H9 (cell line): ENCODE results near the gene ROBO3. TPM values are rescaled to one million over a fixed set of nuclear protein-coding genes. Genes with fewer than 3 reads are reported as not detected.

Source experiments
- DNase-seq: peaks from one replicate; pipeline ENCODE4 v3.0.0-alpha.2; 2017
- H2AFZ ChIP-seq: one replicate; pipeline ENCODE4 v1.6.1; 2013; ENCODE audit warnings: mild to moderate bottlenecking, low read length, control low read depth, moderate library complexity
- H2AK5ac ChIP-seq: 2 replicates; pipeline ENCODE4 v1.6.1; 2013; ENCODE audit warnings: low read length, control low read depth, mixed read lengths; ENCODE audit not compliant: insufficient read length
- H2BK120ac ChIP-seq: one replicate; pipeline ENCODE4 v1.6.1; 2013; ENCODE audit warnings: low read depth, mild to moderate bottlenecking, low read length, control low read depth, inconsistent platforms; ENCODE audit not compliant: poor library complexity, severe bottlenecking
- H2BK12ac ChIP-seq: 2 replicates; pipeline ENCODE4 v1.6.1; 2013; ENCODE audit warnings: low read length, control low read depth, mixed read lengths, low read depth; ENCODE audit not compliant: insufficient read length
- H2BK15ac ChIP-seq: 2 replicates; pipeline ENCODE4 v1.6.1; 2013; ENCODE audit warnings: low read depth, low read length, control low read depth
- H2BK20ac ChIP-seq: one replicate; pipeline ENCODE4 v1.6.1; 2013; ENCODE audit warnings: low read depth, mild to moderate bottlenecking, low read length, control low read depth, inconsistent platforms; ENCODE audit not compliant: poor library complexity, severe bottlenecking
- H2BK5ac ChIP-seq: 2 replicates; pipeline ENCODE4 v1.6.1; 2013; ENCODE audit warnings: low read length, control low read depth, mixed read lengths; ENCODE audit not compliant: insufficient read length
- H3K14ac ChIP-seq: 2 replicates; pipeline ENCODE4 v1.6.1; 2013; ENCODE audit warnings: low read length, control low read depth; ENCODE audit not compliant: insufficient read depth
- H3K18ac ChIP-seq: 2 replicates; pipeline ENCODE4 v1.6.1; 2013; ENCODE audit warnings: low read depth, mild to moderate bottlenecking, mixed read lengths, low read length, control low read depth; ENCODE audit not compliant: insufficient read length
- H3K23ac ChIP-seq: 2 replicates; pipeline ENCODE4 v1.6.1; 2013; ENCODE audit warnings: low read length, control low read depth, mixed read lengths, low read depth; ENCODE audit not compliant: insufficient read length
- H3K23me2 ChIP-seq: 2 replicates; pipeline ENCODE4 v1.6.1; 2013; ENCODE audit warnings: low read depth, mild to moderate bottlenecking, mixed read lengths, low read length, control low read depth; ENCODE audit not compliant: insufficient read length, poor library complexity, severe bottlenecking
- H3K27ac ChIP-seq: 2 replicates; pipeline ENCODE4 v1.5.1; 2013; ENCODE audit warnings: low read length, control low read depth, mixed read lengths, low read depth; ENCODE audit not compliant: insufficient read length
- H3K27me3 ChIP-seq: 2 replicates; pipeline ENCODE4 v1.6.1; 2013; ENCODE audit warnings: low read length, control low read depth, inconsistent platforms; ENCODE audit not compliant: insufficient read depth
- H3K4ac ChIP-seq: 2 replicates; pipeline ENCODE4 v1.6.1; 2013; ENCODE audit warnings: low read depth, mild to moderate bottlenecking, control low read depth, inconsistent platforms, low read length, moderate library complexity
- H3K4me1 ChIP-seq: 2 replicates; pipeline ENCODE4 v1.6.1; 2013; ENCODE audit warnings: low read length, control low read depth, inconsistent platforms; ENCODE audit not compliant: insufficient read depth
- H3K4me2 ChIP-seq: 2 replicates; pipeline ENCODE4 v1.6.1; 2013; ENCODE audit warnings: low read length, control low read depth, mixed read lengths; ENCODE audit not compliant: insufficient read length, insufficient read depth
- H3K56ac ChIP-seq: 2 replicates; pipeline ENCODE4 v1.6.1; 2013; ENCODE audit warnings: low read depth, mild to moderate bottlenecking, mixed read lengths, low read length, control low read depth; ENCODE audit not compliant: insufficient read length
- H3K79me1 ChIP-seq: 2 replicates; pipeline ENCODE4 v1.6.1; 2013; ENCODE audit warnings: low read depth, mild to moderate bottlenecking, moderate library complexity, low read length, control low read depth, inconsistent platforms; ENCODE audit not compliant: insufficient read depth, poor library complexity, severe bottlenecking
- H3K79me2 ChIP-seq: 2 replicates; pipeline ENCODE4 v1.6.1; 2013; ENCODE audit warnings: low read length, control low read depth, inconsistent platforms; ENCODE audit not compliant: insufficient read depth
- H3K9ac ChIP-seq: 2 replicates; pipeline ENCODE4 v1.6.1; 2013; ENCODE audit warnings: low read length, control low read depth, mixed read lengths; ENCODE audit not compliant: insufficient read length; ENCODE audit errors: extremely low read depth
- H3K9me3 ChIP-seq: one replicate; pipeline ENCODE4 v1.6.1; 2013; ENCODE audit warnings: low read depth, low read length, inconsistent platforms; ENCODE audit not compliant: control insufficient read depth
- H3T11ph ChIP-seq: one replicate; pipeline ENCODE4 v1.6.1; 2013; ENCODE audit warnings: mild to moderate bottlenecking, low read length, control low read depth, inconsistent platforms
- H4K20me1 ChIP-seq: one replicate; pipeline ENCODE4 v1.6.1; 2013; ENCODE audit not compliant: control insufficient read depth, insufficient read length, insufficient read depth
- H4K5ac ChIP-seq: 2 replicates; pipeline ENCODE4 v1.6.1; 2013; ENCODE audit warnings: low read depth, mild to moderate bottlenecking, mixed read lengths, low read length, control low read depth; ENCODE audit not compliant: insufficient read length
- H4K8ac ChIP-seq: replicated peaks from 2 replicates; pipeline ENCODE4 v1.6.1; 2013; ENCODE audit warnings: low read length, control low read depth, mixed read lengths, low read depth; ENCODE audit not compliant: insufficient read length
- H4K91ac ChIP-seq: 2 replicates; pipeline ENCODE4 v1.6.1; 2013; ENCODE audit warnings: low read depth, mild to moderate bottlenecking, moderate library complexity, mixed read lengths, low read length, control low read depth; ENCODE audit not compliant: insufficient read length
- H3K27ac Mint-ChIP-seq, 3 experiments: 2 replicates in 2 of 3; 3 replicates in 1 of 3; pipeline ENCODE4 v1.8.0; 2020 to 2021; ENCODE audit warnings: mixed read lengths in 3 of 3, mild to moderate bottlenecking in 1 of 3, moderate library complexity in 1 of 3
- H3K27me3 Mint-ChIP-seq: 2 replicates; pipeline ENCODE4 v1.8.0; 2021; ENCODE audit warnings: low read depth, mild to moderate bottlenecking, moderate library complexity, mixed read lengths
- H3K36me3 Mint-ChIP-seq, 3 experiments: 2 replicates in 2 of 3; 3 replicates in 1 of 3; pipeline ENCODE4 v1.8.0; 2020 to 2021; ENCODE audit warnings: low read depth in 3 of 3, mixed read lengths in 3 of 3; ENCODE audit not compliant: insufficient read depth in 1 of 3
- H3K4me1 Mint-ChIP-seq, 2 experiments: 2 replicates each; pipeline ENCODE4 v1.8.0; 2020; ENCODE audit warnings: mixed read lengths in 2 of 2
- H3K4me3 Mint-ChIP-seq, 2 experiments: 2 replicates in 1 of 2; 3 replicates in 1 of 2; pipeline ENCODE4 v1.8.0; 2020 to 2021; ENCODE audit warnings: mild to moderate bottlenecking in 2 of 2, mixed read lengths in 2 of 2, moderate library complexity in 1 of 2
- H3K9me3 Mint-ChIP-seq, 2 experiments: 2 replicates in 1 of 2; 3 replicates in 1 of 2; pipeline ENCODE4 v1.8.0; 2020; ENCODE audit warnings: mild to moderate bottlenecking in 2 of 2, mixed read lengths in 2 of 2, moderate library complexity in 1 of 2
- CTCF ChIP-seq: fragments of 200-600 bp; sonication (generic); conservative IDR thresholded peaks from 3 replicates; pipeline ENCODE4 v1.8.0; 2021; ENCODE audit warnings: antibody characterized with exemption, mild to moderate bottlenecking
- WGBS: extraction: QIAGEN DNeasy Blood & Tissue Kit; methylation state at CpG from one replicate; pipeline ENCODE4 v1.1.7; 2013; ENCODE audit warnings: missing lambda C conversion rate, low lambda C conversion rate, mixed read lengths; ENCODE audit not compliant: insufficient read length; ENCODE audit errors: extremely low coverage; 5-methylcytosine and 5-hydroxymethylcytosine counted together
- total RNA-seq: library from RNA; stranded (reverse); gene quantifications from 2 replicates; pipeline ENCODE4 v1.2.1, GENCODE V29; 2021

ROBO3 gene
- total RNA-seq, 1 experiment from 2014 or later: 12.6 TPM

- no peak overlapping the region for H2BK20ac ChIP-seq
- peaks cover 4 to 6% of the 10 kb centered on the region in 2 experiments; a peak in 1 of 4 replicates for H3K4me1 Mint-ChIP-seq
- no peaks in the 10 kb centered on the region; the same call in 1 of the 2 replicates for H3K27me3 ChIP-seq
- no peak overlapping the region for H3K27ac ChIP-seq
- no peak overlapping the region for H2BK12ac ChIP-seq
- no peaks in the 10 kb centered on the region for H4K20me1 ChIP-seq
- no peak overlapping the region for H3T11ph ChIP-seq
- H3K23me2 ChIP-seq: no peaks in the 10 kb centered on the region
- no peak overlapping the region for H3K56ac ChIP-seq
- no peaks in the 10 kb centered on the region for H3K9me3 Mint-ChIP-seq
- H2BK120ac ChIP-seq: no peak overlapping the region
- H3K23ac ChIP-seq: no peak overlapping the region
- H3K4ac ChIP-seq: no peak overlapping the region
- H3K4me3 Mint-ChIP-seq: no peak overlapping the region
- H3K27me3 Mint-ChIP-seq: peaks cover 28% of the 10 kb centered on the region
- no peak overlapping the region for H2AFZ ChIP-seq
- no peak overlapping the region for H3K18ac ChIP-seq
- H3K9ac ChIP-seq: no peak overlapping the region
- H2BK5ac ChIP-seq: no peak overlapping the region
- no peak for DNase-seq
- H3K27ac Mint-ChIP-seq: no peak overlapping the region
- H3K79me1 ChIP-seq: no peaks in the 10 kb centered on the region
- H3K4me2 ChIP-seq: no peak overlapping the region
- no peak overlapping the region for H2AK5ac ChIP-seq
- H3K4me1 ChIP-seq: no peaks in the 10 kb centered on the region
- no peaks in the 10 kb centered on the region for H3K79me2 ChIP-seq
- H4K91ac ChIP-seq: no peak overlapping the region
- no peak overlapping the region for H3K14ac ChIP-seq
- H3K36me3 Mint-ChIP-seq: no peaks in the 10 kb centered on the region
- no peak overlapping the region for H4K5ac ChIP-seq
- H2BK15ac ChIP-seq: no peak overlapping the region
- no CpG with 5 or more reads among the region's 3 CpGs for WGBS
- no peaks in the 10 kb centered on the region for H3K9me3 ChIP-seq
- H4K8ac ChIP-seq: no peak overlapping the region
- no peak for TF ChIP-seq CTCF
These were observed 39.4 kb upstream of the ROBO3 start for GRCh38 chr11:124825876-124826275.
